Putamen (tissue), 1 donor: ENCODE results near the gene LCE3E.

Source experiments
- DNase-seq: peaks from one replicate; pipeline ENCODE4 v3.0.0-alpha.2; 2016; ENCODE audit warnings: low spot score

LCE3E gene

GRCh38 chr1:152516082-152516481, 50.5 kb downstream of the LCE3E start:
- no peak for DNase-seq
